ENCODE data around the gene ATG14.

- TF ChIP-seq POLR2A (IDR thresholded peaks at IDR 0.05): no peak
- TF ChIP-seq, protein P1, sequence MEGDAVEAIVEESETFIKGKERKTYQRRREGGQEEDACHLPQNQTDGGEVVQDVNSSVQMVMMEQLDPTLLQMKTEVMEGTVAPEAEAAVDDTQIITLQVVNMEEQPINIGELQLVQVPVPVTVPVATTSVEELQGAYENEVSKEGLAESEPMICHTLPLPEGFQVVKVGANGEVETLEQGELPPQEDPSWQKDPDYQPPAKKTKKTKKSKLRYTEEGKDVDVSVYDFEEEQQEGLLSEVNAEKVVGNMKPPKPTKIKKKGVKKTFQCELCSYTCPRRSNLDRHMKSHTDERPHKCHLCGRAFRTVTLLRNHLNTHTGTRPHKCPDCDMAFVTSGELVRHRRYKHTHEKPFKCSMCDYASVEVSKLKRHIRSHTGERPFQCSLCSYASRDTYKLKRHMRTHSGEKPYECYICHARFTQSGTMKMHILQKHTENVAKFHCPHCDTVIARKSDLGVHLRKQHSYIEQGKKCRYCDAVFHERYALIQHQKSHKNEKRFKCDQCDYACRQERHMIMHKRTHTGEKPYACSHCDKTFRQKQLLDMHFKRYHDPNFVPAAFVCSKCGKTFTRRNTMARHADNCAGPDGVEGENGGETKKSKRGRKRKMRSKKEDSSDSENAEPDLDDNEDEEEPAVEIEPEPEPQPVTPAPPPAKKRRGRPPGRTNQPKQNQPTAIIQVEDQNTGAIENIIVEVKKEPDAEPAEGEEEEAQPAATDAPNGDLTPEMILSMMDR (IDR thresholded peaks at IDR 0.05): no peak
Measured at GRCh38 chr14:55448141-55448614, 36.5 kb upstream of the ATG14 start.
